ENCODE results near the gene LARP1.

Gene LARP1

GRCh38 chr5:154761046-154761736 is 6.0 kb downstream of the LARP1 start:
- Histone ChIP-seq H3K79me1 (ENCODE audit: low read depth, low read length) (no peaks in the 10 kb centered on the region), H3K9ac (ENCODE audit: low read depth, low read length, poor library complexity) (no peak overlapping the region), H3K14ac (ENCODE audit: low read length) (no peak overlapping the region), H4K8ac (ENCODE audit: low read depth, low read length) (no peak overlapping the region), H2AK5ac (ENCODE audit: low read depth, low read length) (no peak overlapping the region), H2BK5ac (ENCODE audit: low read length) (no peak overlapping the region), H2BK12ac (ENCODE audit: low read length) (no peak overlapping the region), H2BK15ac (ENCODE audit: low read length) (no peak overlapping the region), H4K91ac (ENCODE audit: low read depth, low read length, poor library complexity) (no peak overlapping the region), H3K4me2 (ENCODE audit: insufficient read depth, low read length, poor library complexity, severe bottlenecking) (no peak overlapping the region), H3K23ac (ENCODE audit: low read depth, low read length, poor library complexity) (no peak overlapping the region), H3K4ac (ENCODE audit: low read length) (no peak overlapping the region), H3K4me3 (ENCODE audit: low read length in 2 of 2) (no peak overlapping the region), H3K36me3 (replicated peaks in 1 of 2; ENCODE audit: control insufficient read depth in 2 of 2, insufficient read depth in 2 of 2, low read length in 2 of 2) (peaks cover 0 to 10% of the 10 kb centered on the region in 2 donors), H3K4me1 (ENCODE audit: control insufficient read depth in 2 of 2, insufficient read depth in 1 of 2, low read depth in 1 of 2, low read length in 2 of 2) (peaks cover 9 to 12% of the 10 kb centered on the region in 2 donors), H3K9me3 (replicated peaks in 1 of 2; ENCODE audit: control insufficient read depth in 2 of 2, insufficient read depth in 1 of 2, low read depth in 1 of 2, low read length in 2 of 2) (no peaks in the 10 kb centered on the region), H3K18ac (ENCODE audit: low read length) (no peak overlapping the region), H3K27ac (replicated peaks; ENCODE audit: low read length) (no peak overlapping the region), H3K27me3 (ENCODE audit: control insufficient read depth in 3 of 3, insufficient read depth in 3 of 3, low read depth in 1 of 3, low read length in 3 of 3) (no peaks in the 10 kb centered on the region), H2BK120ac (ENCODE audit: low read depth, low read length) (no peak overlapping the region), H2AFZ (ENCODE audit: low read length) (no peak overlapping the region)
- DNase-seq (ENCODE audit: low spot score) = no peak
- no CpG with 5 or more reads among the region's 5 CpGs for WGBS, 2 donors (ENCODE audit: extremely low coverage in 2 of 2, insufficient read length in 2 of 2, insufficient replicate concordance in 1 of 2)

DNA sequence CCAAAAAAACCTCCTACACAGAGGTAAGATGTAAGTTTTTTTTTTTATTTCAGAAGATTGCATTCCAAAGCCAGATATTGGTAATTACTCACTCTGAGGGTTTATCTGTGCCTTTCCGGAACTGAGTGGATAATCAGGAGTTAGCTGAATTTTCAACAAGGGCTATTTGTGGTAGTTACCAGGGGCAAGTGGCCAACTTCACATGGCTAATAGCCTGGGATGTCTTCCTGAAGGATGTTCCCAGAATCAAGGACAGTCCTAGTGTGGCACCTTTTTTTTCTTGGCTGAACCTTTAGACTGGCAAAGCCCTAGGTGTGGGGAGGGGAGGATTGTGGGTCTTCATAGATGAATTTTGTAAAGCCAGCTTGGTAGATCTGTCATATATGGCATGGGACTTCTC is 7.1 kb downstream of the LARP1 start:
- Histone ChIP-seq H3K4me3 (ENCODE audit: low read length in 2 of 2) (no peak overlapping the region), H4K8ac (ENCODE audit: low read depth, low read length) (no peak overlapping the region), H3K79me1 (ENCODE audit: low read depth, low read length) (no peaks in the 10 kb centered on the region)

GRCh38 chr5:154762700-154763099 is 7.5 kb downstream of the LARP1 start:
- WGBS, 2 donors (ENCODE audit: extremely low coverage in 2 of 2, insufficient read length in 2 of 2, insufficient replicate concordance in 1 of 2) = no CpG with 5 or more reads among the region's 1 CpG
- no peak overlapping the region for H3K4me3 ChIP-seq (ENCODE audit: low read length in 2 of 2)
- no peak for DNase-seq (ENCODE audit: low spot score)
- no peak overlapping the region for H3K23ac ChIP-seq (ENCODE audit: low read depth, low read length, poor library complexity)
- H3K18ac ChIP-seq (ENCODE audit: low read length) = no peak overlapping the region
- H3K9ac ChIP-seq (ENCODE audit: low read depth, low read length, poor library complexity) = no peak overlapping the region
- H3K4ac ChIP-seq (ENCODE audit: low read length) = no peak overlapping the region
- no peak overlapping the region for H4K8ac ChIP-seq (ENCODE audit: low read depth, low read length)
- H2AK5ac ChIP-seq (ENCODE audit: low read depth, low read length) = no peak overlapping the region
- peaks cover 9 to 12% of the 10 kb centered on the region in 2 donors for H3K4me1 ChIP-seq (ENCODE audit: control insufficient read depth in 2 of 2, insufficient read depth in 1 of 2, low read depth in 1 of 2, low read length in 2 of 2)
- no peak overlapping the region for H2BK15ac ChIP-seq (ENCODE audit: low read length)
- no peak overlapping the region for H2BK5ac ChIP-seq (ENCODE audit: low read length)
- H4K91ac ChIP-seq (ENCODE audit: low read depth, low read length, poor library complexity) = no peak overlapping the region
- no peak overlapping the region for H3K4me2 ChIP-seq (ENCODE audit: insufficient read depth, low read length, poor library complexity, severe bottlenecking)
- no peaks in the 10 kb centered on the region for H3K9me3 ChIP-seq (replicated peaks in 1 of 2; ENCODE audit: control insufficient read depth in 2 of 2, insufficient read depth in 1 of 2, low read depth in 1 of 2, low read length in 2 of 2)
- H3K27ac ChIP-seq (replicated peaks; ENCODE audit: low read length) = no peak overlapping the region
- H2AFZ ChIP-seq (ENCODE audit: low read length) = no peak overlapping the region
- no peaks in the 10 kb centered on the region for H3K79me1 ChIP-seq (ENCODE audit: low read depth, low read length)
- H3K36me3 ChIP-seq (replicated peaks in 1 of 2; ENCODE audit: control insufficient read depth in 2 of 2, insufficient read depth in 2 of 2, low read length in 2 of 2) = peaks cover 0 to 10% of the 10 kb centered on the region in 2 donors
- no peak overlapping the region for H2BK12ac ChIP-seq (ENCODE audit: low read length)
- no peak overlapping the region for H2BK120ac ChIP-seq (ENCODE audit: low read depth, low read length)
- H3K27me3 ChIP-seq (ENCODE audit: control insufficient read depth in 3 of 3, insufficient read depth in 3 of 3, low read depth in 1 of 3, low read length in 3 of 3) = no peaks in the 10 kb centered on the region
- H3K14ac ChIP-seq (ENCODE audit: low read length) = no peak overlapping the region

More for the DNA sequence above, 7.1 kb downstream of the LARP1 start:
- Histone ChIP-seq H3K4ac (ENCODE audit: low read length) (no peak overlapping the region), H3K4me1 (ENCODE audit: control insufficient read depth in 2 of 2, insufficient read depth in 1 of 2, low read depth in 1 of 2, low read length in 2 of 2) (peaks cover 9 to 12% of the 10 kb centered on the region in 2 donors), H3K36me3 (replicated peaks in 1 of 2; ENCODE audit: control insufficient read depth in 2 of 2, insufficient read depth in 2 of 2, low read length in 2 of 2) (peaks cover 0 to 10% of the 10 kb centered on the region in 2 donors), H3K14ac (ENCODE audit: low read length) (no peak overlapping the region), H3K18ac (ENCODE audit: low read length) (no peak overlapping the region), H4K91ac (ENCODE audit: low read depth, low read length, poor library complexity) (no peak overlapping the region), H3K27me3 (ENCODE audit: control insufficient read depth in 3 of 3, insufficient read depth in 3 of 3, low read depth in 1 of 3, low read length in 3 of 3) (no peaks in the 10 kb centered on the region), H3K9ac (ENCODE audit: low read depth, low read length, poor library complexity) (no peak overlapping the region), H2BK120ac (ENCODE audit: low read depth, low read length) (no peak overlapping the region), H2BK15ac (ENCODE audit: low read length) (no peak overlapping the region), H2AK5ac (ENCODE audit: low read depth, low read length) (no peak overlapping the region), H2AFZ (ENCODE audit: low read length) (no peak overlapping the region), H3K9me3 (replicated peaks in 1 of 2; ENCODE audit: control insufficient read depth in 2 of 2, insufficient read depth in 1 of 2, low read depth in 1 of 2, low read length in 2 of 2) (no peaks in the 10 kb centered on the region), H3K27ac (replicated peaks; ENCODE audit: low read length) (no peak overlapping the region), H3K23ac (ENCODE audit: low read depth, low read length, poor library complexity) (no peak overlapping the region), H2BK5ac (ENCODE audit: low read length) (no peak overlapping the region), H2BK12ac (ENCODE audit: low read length) (no peak overlapping the region), H3K4me2 (ENCODE audit: insufficient read depth, low read length, poor library complexity, severe bottlenecking) (no peak overlapping the region)
- WGBS, 2 donors (ENCODE audit: extremely low coverage in 2 of 2, insufficient read length in 2 of 2, insufficient replicate concordance in 1 of 2) = no CpG with 5 or more reads among the region's 1 CpG
- no peak for DNase-seq (ENCODE audit: low spot score)

DNA sequence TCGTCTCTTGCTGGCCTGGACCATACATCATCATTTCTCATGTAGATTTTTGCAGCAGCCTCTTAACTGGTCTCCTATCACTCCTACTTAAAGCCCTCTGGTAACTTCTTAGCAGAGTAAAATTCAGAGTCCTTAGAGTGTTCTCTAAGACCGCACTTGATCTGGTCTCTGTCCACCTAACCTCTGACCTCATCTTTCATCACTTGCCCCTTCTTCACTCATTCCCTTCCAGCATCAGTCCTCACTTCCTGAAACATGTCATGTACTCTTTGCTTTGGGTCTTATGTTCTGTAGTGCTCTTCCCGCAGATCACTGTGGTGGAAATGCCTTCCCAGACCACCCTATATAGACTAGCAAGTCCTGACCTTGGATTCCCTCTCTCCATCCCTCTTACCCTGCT is 9.8 kb downstream of the LARP1 start:
- Histone ChIP-seq H3K9ac (ENCODE audit: low read depth, low read length, poor library complexity) (no peak overlapping the region), H3K4ac (ENCODE audit: low read length) (no peak overlapping the region), H4K91ac (ENCODE audit: low read depth, low read length, poor library complexity) (no peak overlapping the region), H3K27me3 (ENCODE audit: control insufficient read depth in 3 of 3, insufficient read depth in 3 of 3, low read depth in 1 of 3, low read length in 3 of 3) (no peaks in the 10 kb centered on the region), H2AFZ (ENCODE audit: low read length) (no peak overlapping the region), H2BK15ac (ENCODE audit: low read length) (no peak overlapping the region), H2BK5ac (ENCODE audit: low read length) (no peak overlapping the region), H4K8ac (ENCODE audit: low read depth, low read length) (no peak overlapping the region), H2BK120ac (ENCODE audit: low read depth, low read length) (no peak overlapping the region), H3K27ac (replicated peaks; ENCODE audit: low read length) (no peak overlapping the region), H3K18ac (ENCODE audit: low read length) (no peak overlapping the region), H3K9me3 (replicated peaks in 1 of 2; ENCODE audit: control insufficient read depth in 2 of 2, insufficient read depth in 1 of 2, low read depth in 1 of 2, low read length in 2 of 2) (no peaks in the 10 kb centered on the region), H3K36me3 (replicated peaks in 1 of 2; ENCODE audit: control insufficient read depth in 2 of 2, insufficient read depth in 2 of 2, low read length in 2 of 2) (peaks cover 0 to 10% of the 10 kb centered on the region in 2 donors), H3K4me3 (ENCODE audit: low read length in 2 of 2) (no peak overlapping the region), H3K79me1 (ENCODE audit: low read depth, low read length) (no peaks in the 10 kb centered on the region), H3K23ac (ENCODE audit: low read depth, low read length, poor library complexity) (no peak overlapping the region), H3K4me1 (ENCODE audit: control insufficient read depth in 2 of 2, insufficient read depth in 1 of 2, low read depth in 1 of 2, low read length in 2 of 2) (peaks cover 0 to 11% of the 10 kb centered on the region in 2 donors), H3K14ac (ENCODE audit: low read length) (no peak overlapping the region), H2AK5ac (ENCODE audit: low read depth, low read length) (no peak overlapping the region), H2BK12ac (ENCODE audit: low read length) (no peak overlapping the region), H3K4me2 (ENCODE audit: insufficient read depth, low read length, poor library complexity, severe bottlenecking) (no peak overlapping the region)
- no CpG with 5 or more reads among the region's 3 CpGs for WGBS, 2 donors (ENCODE audit: extremely low coverage in 2 of 2, insufficient read length in 2 of 2, insufficient replicate concordance in 1 of 2)
- no peak for DNase-seq (ENCODE audit: low spot score)
